A204.1 (cell line): ENCODE results near the gene XRRA1.
"Not testable (repeated sequence)": the region's sequence is repeated elsewhere in the genome, so short reads cannot be mapped to it uniquely, and the experiment has no call there.

Source experiments
- FAIRE-seq: peaks from 2 replicates; lab custom pipeline; 2012; peaks lifted over from hg19 to GRCh38; lab: Jason Lieb, UNC

Gene XRRA1

DNA sequence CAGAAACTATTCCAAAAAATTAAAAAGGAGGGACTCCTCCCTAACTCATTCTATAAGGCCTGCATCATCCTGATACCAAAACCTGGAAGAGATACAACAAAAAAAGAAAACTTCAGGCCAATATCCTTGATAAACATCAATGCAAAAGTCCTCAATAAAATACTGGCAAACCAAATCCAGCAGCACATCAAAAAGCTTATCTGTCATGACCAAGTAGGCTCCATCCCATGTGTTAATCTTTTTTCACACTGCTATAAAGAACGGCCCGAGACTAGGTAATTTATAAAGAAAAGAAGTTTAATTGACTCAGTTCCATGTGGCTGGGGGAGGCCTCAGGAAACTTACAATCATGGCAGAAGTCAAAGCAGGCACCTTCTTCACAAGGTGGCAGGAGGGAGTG is 123.3 kb downstream of the XRRA1 start:
- FAIRE-seq, result not testable (repeated sequence)

- FAIRE-seq, result no peak
Measured at GRCh38 chr11:74824285-74824982, 124.5 kb downstream of the XRRA1 start.

GRCh38 chr11:74822170-74822569 is 126.7 kb downstream of the XRRA1 start:
- no peak for FAIRE-seq

- no peak for FAIRE-seq
Measured at GRCh38 chr11:74820763-74821162, 128.1 kb downstream of the XRRA1 start.

DNA sequence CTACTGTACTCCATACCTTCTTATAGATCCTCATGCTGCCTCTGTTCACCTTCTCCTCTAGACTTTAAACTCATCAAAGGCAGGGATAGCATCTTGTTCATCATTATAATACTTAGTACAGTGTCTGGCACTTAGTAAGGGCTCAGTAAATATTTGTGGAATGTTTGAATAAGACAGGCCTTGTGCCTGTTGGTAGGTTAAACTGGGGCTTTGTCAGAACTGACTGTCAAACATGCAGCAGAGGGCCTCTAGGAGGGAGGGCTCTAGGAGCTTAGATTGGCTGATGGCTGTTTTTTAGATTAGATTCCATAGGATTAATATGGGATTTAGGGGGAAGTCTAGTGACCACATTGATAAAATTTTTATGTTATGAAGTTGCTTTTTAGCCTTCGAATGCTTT is 129.5 kb downstream of the XRRA1 start:
- FAIRE-seq, result no peak

GRCh38 chr11:74818283-74818946 is 130.5 kb downstream of the XRRA1 start:
- no peak for FAIRE-seq

GRCh38 chr11:74816664-74817063 is 132.2 kb downstream of the XRRA1 start:
- FAIRE-seq, result no peak

- no peak for FAIRE-seq
Measured at GRCh38 chr11:74815966-74816365, 132.9 kb downstream of the XRRA1 start.

DNA sequence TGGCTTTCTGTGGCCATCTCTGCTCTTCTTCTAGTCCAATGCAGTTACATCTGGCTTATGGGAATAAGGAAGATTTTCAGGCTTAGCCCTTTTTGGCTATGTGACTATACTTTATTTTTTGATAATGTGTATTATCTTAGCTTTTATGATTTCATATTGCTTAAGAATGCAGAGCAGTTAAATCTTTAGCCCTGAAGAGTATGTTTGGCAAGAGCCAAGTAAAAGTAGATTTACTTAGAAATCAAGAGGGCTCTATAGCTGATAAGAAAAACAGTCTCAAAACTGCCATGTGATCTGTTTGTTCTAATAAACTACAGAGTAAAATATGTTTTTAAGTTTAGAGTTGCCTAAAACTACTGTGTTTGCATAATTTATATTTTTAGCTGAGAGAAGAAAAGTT is 139.1 kb downstream of the XRRA1 start:
- FAIRE-seq, result no peak

DNA sequence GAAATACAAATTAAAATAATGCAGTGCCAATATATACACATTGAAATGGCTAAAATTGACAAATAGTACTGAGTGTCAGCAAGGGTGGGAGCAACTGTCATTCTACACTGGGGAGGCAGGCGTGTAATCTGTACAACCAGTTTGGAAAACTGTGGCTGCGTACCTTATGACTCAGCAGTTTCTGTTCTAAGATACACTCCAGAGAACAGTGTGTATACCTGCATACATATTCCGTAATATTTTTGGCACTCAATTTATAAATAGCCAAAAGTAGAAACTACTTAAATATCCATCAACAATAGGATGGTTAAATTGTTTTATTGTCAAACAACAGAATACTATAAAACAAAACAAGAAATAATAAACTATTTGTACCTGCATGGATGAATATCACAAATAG is 142.6 kb downstream of the XRRA1 start:
- FAIRE-seq, result no peak

- no peak for FAIRE-seq
Measured at GRCh38 chr11:74791333-74792100, 157.4 kb downstream of the XRRA1 start.
